ENCODE data around the gene MMADHC. TPM values are rescaled to one million over a fixed set of nuclear protein-coding genes. Genes with fewer than 3 reads are reported as not detected.
A peak's percentile ranks its signal among the peaks of the same experiment; 100 is the strongest.

MMADHC gene
- total RNA-seq, 2 experiments from 2014 or later = 142 to 143 TPM

DNA sequence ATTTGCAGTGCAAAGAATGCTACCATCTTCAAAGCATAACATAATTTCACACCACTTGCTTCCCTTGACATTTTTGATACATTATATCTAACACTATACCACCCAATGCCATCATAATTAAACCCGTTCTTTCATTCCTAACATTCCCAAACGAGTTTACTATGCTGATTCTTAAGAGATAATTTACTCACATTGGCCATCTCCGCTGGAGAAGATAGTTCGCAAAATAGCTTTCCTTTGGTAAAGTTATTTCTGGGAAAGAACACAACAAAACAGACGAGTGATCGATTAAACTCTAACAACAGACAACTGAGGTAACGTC is 716 bp downstream of the MMADHC start:
- Mint-ChIP-seq H3K27ac (peak overlapping the region; percentile 98), H3K36me3 (ENCODE audit: low read depth) (peaks cover 27% of the 10 kb centered on the region), H3K4me3 (peak overlapping the region; percentile 96), H3K27me3 (ENCODE audit: low read depth) (peaks cover 10% of the 10 kb centered on the region), H3K9me3 (no peaks in the 10 kb centered on the region), H3K4me1 (ENCODE audit: low read depth) (peaks cover 34% of the 10 kb centered on the region)
- DNase-seq = no peak
- CTCF ChIA-PET = interaction anchor here (0.6 to 1.4 kb wide), 4 partner anchors 10 to 265 kb away, joined by 3 to 6 read pairs (median 4); no protein-coding TSS in a partner anchor
- intact Hi-C loops (cut with micrococcal nuclease) = loop anchor here (1.0 to 10.0 kb wide), 9 partner anchors 712 to 1962 kb away; partner anchors contain the start of genes ACVR2A, KIF5C, MBD5 and RBM43

DNA sequence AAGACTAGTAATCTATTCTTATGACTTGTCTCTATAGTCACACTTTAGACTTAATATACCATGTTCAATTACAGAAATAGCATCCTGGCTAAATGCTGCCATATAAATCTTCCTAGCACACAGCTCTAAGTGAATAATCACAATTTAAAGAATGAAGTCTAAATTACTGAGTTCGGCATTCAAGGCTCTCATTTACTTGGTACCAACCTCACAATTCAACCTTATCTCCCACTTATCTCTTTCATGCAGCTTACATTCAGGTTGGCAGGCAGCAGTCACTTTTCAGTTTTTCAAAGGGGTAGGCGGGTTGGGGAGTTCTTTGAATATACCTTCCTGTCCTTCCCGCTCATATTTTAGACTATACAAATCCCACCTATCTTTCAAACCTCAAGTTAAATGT is 1.5 kb downstream of the MMADHC start:
- DNase-seq = no peak
- H3K4me1 Mint-ChIP-seq (ENCODE audit: low read depth) = peaks cover 36% of the 10 kb centered on the region
- CTCF ChIA-PET = interaction anchor here (1.4 kb wide), 1 partner anchor 9 kb away, joined by 6 read pairs; no protein-coding TSS in a partner anchor
- peak overlapping the region; percentile 96 for H3K4me3 Mint-ChIP-seq
- no peaks in the 10 kb centered on the region for H3K9me3 Mint-ChIP-seq
- peaks cover 5% of the 10 kb centered on the region for H3K27me3 Mint-ChIP-seq (ENCODE audit: low read depth)
- H3K27ac Mint-ChIP-seq = peak overlapping the region; percentile 7
- intact Hi-C loops (cut with micrococcal nuclease) = loop anchor here (1.0 to 10.0 kb wide), 6 partner anchors 1061 to 1961 kb away; partner anchors contain the start of genes ACVR2A, RBM43 and RIF1
- H3K36me3 Mint-ChIP-seq (ENCODE audit: low read depth) = peaks cover 32% of the 10 kb centered on the region

DNA sequence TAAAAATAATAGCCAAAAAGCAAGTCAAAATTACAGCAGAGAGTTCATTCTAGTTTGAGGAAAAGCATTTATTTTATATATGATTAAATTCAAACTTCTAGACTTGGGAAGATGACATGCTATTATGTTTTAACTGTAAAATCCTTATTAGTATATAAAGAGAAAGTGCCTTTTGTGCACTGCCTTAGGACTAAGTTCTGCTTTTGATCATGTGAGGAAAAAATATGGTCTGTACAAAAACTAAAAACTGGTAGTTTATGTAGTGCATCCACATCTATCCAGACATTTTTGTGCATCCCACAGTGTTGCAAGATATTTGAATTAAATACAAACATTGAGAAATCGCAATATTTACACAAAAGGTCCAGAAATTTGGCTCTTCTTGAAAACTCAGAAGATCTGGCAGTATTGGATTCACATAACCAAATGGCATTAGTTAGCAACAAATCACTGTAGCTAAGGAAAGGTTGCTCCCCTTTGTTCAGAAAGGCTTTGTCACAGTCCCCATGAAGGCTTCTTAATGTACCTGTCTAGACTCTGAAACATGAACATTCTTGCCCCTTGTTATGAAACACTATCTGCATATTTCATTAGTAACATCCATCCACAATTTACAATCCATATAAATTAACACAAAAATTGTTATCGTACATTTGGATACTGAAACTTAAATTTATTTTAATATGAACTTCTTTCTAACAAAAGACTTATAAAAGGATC is 2.2 kb downstream of the MMADHC start:
- CTCF ChIA-PET = interaction anchor here (1.4 kb wide), 1 partner anchor 9 kb away, joined by 6 read pairs; no protein-coding TSS in a partner anchor
- intact Hi-C loops (cut with micrococcal nuclease) = loop anchor here (5.0 to 10.0 kb wide), 4 partner anchors 1061 to 1961 kb away; partner anchors contain the start of gene ACVR2A
- Mint-ChIP-seq H3K36me3 (ENCODE audit: low read depth) (peaks cover 34% of the 10 kb centered on the region), H3K4me3 (no peak overlapping the region), H3K27ac (no peak overlapping the region), H3K4me1 (ENCODE audit: low read depth) (peaks cover 38% of the 10 kb centered on the region), H3K9me3 (no peaks in the 10 kb centered on the region), H3K27me3 (ENCODE audit: low read depth) (peaks cover 5% of the 10 kb centered on the region)
- DNase-seq = no peak

DNA sequence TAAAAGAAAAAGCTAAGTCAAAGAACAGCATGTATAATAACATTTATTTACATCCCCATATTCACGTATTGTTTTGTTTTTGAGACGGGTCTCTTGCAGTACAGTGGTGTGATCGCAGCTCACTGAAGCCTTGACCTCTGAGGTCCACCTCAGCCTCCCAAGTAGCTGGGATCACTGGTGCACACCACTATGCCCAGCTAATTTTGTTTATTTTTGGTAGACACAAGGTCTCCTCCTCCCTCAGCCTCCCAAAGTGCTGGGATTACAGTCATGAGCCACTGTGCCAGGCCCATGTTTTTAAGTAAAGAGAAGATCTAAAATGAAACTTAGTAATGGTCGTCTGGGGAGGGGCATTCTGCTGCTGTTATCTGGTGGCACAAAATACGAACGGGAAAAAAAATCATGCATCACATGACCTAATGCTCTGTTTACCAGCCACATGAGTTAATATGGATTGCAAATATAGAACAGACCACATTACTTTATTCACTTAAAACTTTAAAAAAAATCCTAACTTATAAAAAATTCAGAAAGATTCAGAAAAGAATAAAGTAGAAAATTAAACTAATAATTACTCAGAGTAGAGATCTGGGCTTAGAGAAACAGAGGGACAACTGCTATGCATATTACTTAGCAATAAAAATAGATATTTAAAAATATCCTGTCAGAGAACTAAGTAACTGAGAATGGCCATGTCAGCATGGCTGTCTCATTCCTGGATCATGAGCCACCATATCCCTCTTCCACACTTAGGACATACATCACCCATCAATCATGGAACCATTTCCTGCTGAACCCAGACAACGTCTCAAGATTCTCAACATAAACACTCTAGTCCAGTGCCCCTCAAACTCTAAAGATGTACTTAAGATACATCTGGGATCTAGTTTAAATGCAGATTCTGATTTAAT is 7.3 kb downstream of the MMADHC start:
- Mint-ChIP-seq H3K4me3 (no peak overlapping the region), H3K27ac (no peak overlapping the region), H3K9me3 (no peaks in the 10 kb centered on the region), H3K36me3 (ENCODE audit: low read depth) (peaks cover 50% of the 10 kb centered on the region), H3K27me3 (ENCODE audit: low read depth) (no peaks in the 10 kb centered on the region), H3K4me1 (ENCODE audit: low read depth) (peaks cover 48% of the 10 kb centered on the region)
- CTCF ChIA-PET = interaction anchor here (1.9 kb wide), 1 partner anchor 19 kb away, joined by 5 read pairs; no protein-coding TSS in a partner anchor
- DNase-seq = no peak
- intact Hi-C loops (cut with micrococcal nuclease) = loop anchor here (10.0 kb wide), 2 partner anchors 1055 to 1955 kb away; no protein-coding TSS in a partner anchor

DNA sequence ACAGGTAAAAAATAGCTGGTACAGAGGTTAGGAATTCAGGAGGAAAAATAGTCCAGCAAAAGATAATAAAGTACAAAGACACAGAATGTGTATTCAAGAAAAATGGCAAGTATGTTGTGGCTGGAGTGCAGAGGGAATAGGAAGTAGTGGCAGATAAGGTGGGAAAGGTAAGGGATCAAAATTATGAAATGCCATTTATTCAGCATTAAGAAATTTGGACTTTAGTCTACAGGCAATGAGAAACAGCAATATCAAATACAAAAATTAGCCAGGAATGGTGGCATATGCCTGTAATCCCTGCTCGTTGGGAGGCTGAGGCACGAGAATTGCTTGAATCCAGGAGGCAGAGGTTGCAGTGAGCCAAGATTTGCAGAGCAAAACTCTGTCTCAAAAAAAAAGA is 10.3 kb downstream of the MMADHC start:
- H3K4me1 Mint-ChIP-seq (ENCODE audit: low read depth) = peaks cover 28% of the 10 kb centered on the region
- CTCF ChIA-PET = interaction anchor here (1.5 kb wide), 1 partner anchor 9 kb away, joined by 6 read pairs; no protein-coding TSS in a partner anchor
- no peak overlapping the region for H3K4me3 Mint-ChIP-seq
- no peak overlapping the region for H3K27ac Mint-ChIP-seq
- no peaks in the 10 kb centered on the region for H3K9me3 Mint-ChIP-seq
- H3K36me3 Mint-ChIP-seq (ENCODE audit: low read depth) = peaks cover 37% of the 10 kb centered on the region
- DNase-seq = no peak
- intact Hi-C loops (cut with micrococcal nuclease) = no loop called here
- H3K27me3 Mint-ChIP-seq (ENCODE audit: low read depth) = no peaks in the 10 kb centered on the region

DNA sequence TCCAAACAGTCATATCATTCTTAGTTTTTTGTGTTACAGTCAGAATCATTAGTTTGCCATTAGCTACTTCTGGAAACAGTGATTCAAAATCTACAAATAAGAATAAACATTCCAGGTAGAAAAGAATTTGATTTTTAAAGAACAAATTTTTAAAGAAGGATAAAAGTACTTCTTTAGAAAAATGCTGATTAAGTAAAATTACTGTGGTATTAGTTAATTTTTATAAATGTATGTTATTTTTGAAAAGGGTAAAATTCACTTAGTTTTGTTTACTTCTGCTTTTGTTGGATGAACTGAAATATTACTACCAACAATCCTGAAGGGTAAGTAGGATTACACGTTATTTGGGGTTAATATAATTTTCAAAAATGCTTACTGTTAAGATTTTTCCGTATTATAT is 11.8 kb downstream of the MMADHC start:
- CTCF ChIA-PET = no interaction called here
- no peak overlapping the region for H3K4me3 Mint-ChIP-seq
- H3K36me3 Mint-ChIP-seq (ENCODE audit: low read depth) = peaks cover 30% of the 10 kb centered on the region
- no peak overlapping the region for H3K27ac Mint-ChIP-seq
- DNase-seq = no peak
- H3K4me1 Mint-ChIP-seq (ENCODE audit: low read depth) = peaks cover 23% of the 10 kb centered on the region
- H3K9me3 Mint-ChIP-seq = no peaks in the 10 kb centered on the region
- intact Hi-C loops (cut with micrococcal nuclease) = no loop called here
- no peaks in the 10 kb centered on the region for H3K27me3 Mint-ChIP-seq (ENCODE audit: low read depth)

DNA sequence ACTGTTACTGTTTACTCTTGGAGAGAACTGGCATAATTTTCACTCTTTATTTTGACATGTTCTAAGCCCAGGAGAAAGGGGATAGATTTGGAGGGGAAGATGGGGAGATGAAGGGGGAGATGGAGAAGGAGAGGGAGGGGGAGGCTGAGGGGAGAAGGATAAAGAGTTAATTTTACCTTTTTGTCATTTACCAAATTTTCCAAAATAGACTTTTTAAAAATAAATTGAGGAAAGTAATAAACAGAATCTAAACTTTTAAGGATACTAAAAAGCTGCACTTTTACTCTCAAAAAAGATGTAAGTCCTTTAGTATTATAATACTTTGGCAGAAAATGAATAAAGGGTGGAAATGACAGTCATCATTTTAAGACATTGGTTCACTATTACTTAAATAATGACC is 12.3 kb downstream of the MMADHC start:
- Mint-ChIP-seq H3K9me3 (no peaks in the 10 kb centered on the region), H3K4me1 (ENCODE audit: low read depth) (peaks cover 21% of the 10 kb centered on the region), H3K27me3 (ENCODE audit: low read depth) (no peaks in the 10 kb centered on the region), H3K27ac (no peak overlapping the region), H3K36me3 (ENCODE audit: low read depth) (peaks cover 28% of the 10 kb centered on the region), H3K4me3 (no peak overlapping the region)
- DNase-seq = no peak
- CTCF ChIA-PET = interaction anchor here (1.8 kb wide), 1 partner anchor 14 kb away, joined by 4 read pairs; no protein-coding TSS in a partner anchor
- intact Hi-C loops (cut with micrococcal nuclease) = no loop called here

DNA sequence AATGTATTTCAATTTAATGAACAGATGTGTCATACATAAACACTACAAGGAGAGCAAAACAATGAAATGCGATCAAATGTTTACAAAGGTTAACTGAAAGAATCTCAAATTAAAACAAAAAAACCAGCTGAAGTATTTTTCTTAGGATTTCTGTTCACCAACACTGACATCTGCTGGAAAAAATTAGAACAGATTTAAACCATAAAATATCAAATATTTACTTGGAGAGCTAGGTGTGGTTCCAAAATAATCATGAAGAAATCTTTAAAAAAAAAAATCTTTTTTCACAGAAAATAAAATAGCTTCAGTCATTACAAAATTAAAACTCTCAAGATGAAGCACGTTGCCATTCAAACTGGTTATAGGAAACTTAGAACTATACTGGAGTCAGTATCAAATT is 13.8 kb downstream of the MMADHC start:
- no peaks in the 10 kb centered on the region for H3K9me3 Mint-ChIP-seq
- CTCF ChIA-PET = interaction anchor here (0.7 to 1.8 kb wide), 4 partner anchors 13 to 1665 kb away, joined by 3 to 4 read pairs (median 4); no protein-coding TSS in a partner anchor
- peaks cover 15% of the 10 kb centered on the region for H3K4me1 Mint-ChIP-seq (ENCODE audit: low read depth)
- no peak overlapping the region for H3K4me3 Mint-ChIP-seq
- no peaks in the 10 kb centered on the region for H3K27me3 Mint-ChIP-seq (ENCODE audit: low read depth)
- peaks cover 29% of the 10 kb centered on the region for H3K36me3 Mint-ChIP-seq (ENCODE audit: low read depth)
- intact Hi-C loops (cut with micrococcal nuclease) = no loop called here
- no peak overlapping the region for H3K27ac Mint-ChIP-seq
- DNase-seq = no peak

DNA sequence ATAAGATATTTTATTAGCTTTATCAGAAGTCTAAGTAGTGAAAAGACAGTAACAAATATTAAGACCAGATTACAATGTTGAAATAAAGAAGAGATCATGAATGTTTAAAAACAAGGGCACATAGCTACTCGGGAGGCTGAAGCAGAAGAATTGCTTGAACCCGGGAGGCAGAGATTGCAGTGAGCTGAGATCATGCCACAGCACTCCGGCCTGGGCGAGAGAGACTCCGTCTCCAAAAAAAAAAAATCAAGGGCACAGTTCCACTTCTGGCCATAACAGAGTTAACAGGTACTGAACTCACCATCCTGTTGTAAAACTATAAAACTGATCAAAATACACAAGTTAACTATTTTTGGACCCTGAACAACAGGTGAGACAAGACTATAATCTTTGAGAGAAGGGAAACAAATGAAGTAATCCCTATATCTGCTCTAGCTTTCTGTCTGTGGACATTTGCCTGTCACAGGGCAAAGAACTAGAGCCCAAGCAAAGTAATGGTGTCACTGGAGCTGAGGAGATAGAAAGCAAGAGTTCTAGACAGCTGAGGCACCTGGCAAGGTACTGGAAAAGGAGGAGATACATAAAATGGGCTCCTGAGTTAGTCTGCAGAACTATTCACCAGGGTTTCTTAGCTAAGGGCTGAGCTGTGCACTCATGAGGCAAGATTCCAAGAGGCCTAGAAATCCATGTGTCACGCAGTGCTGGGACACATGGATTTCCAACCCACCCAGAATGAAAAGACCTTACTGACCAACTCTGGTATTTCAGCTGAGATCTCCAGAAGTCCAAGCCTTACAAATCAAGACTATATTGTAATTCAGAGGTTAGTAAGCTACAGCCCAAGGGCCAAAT is 15.2 kb downstream of the MMADHC start:
- DNase-seq = no peak
- Mint-ChIP-seq H3K27me3 (ENCODE audit: low read depth) (no peaks in the 10 kb centered on the region), H3K36me3 (ENCODE audit: low read depth) (peaks cover 23% of the 10 kb centered on the region), H3K4me3 (no peak overlapping the region), H3K27ac (no peak overlapping the region), H3K9me3 (no peaks in the 10 kb centered on the region), H3K4me1 (ENCODE audit: low read depth) (peaks cover 5% of the 10 kb centered on the region)
- CTCF ChIA-PET = interaction anchor here (0.5 to 1.6 kb wide), 6 partner anchors 11 to 1666 kb away, joined by 3 to 6 read pairs (median 4); no protein-coding TSS in a partner anchor
- intact Hi-C loops (cut with micrococcal nuclease) = no loop called here

DNA sequence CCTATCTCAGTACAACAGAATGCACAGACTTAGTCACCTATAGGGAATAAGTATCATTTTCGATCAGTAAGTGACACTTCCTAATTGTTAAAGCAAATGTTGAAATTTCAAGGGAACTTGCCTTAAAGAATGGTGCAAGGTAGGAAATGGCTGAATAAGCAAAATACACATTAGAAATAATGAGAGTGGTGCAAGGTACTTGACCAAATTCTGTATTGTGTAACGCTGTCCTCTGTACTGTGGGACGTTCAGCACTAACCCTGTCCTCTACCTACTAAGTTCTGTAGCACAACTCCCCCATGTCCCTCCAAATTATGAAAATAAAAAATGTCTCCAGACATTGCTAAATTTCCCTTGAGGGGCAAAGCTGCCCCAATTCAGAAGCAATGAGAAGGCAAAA is 19.4 kb downstream of the MMADHC start:
- Mint-ChIP-seq H3K9me3 (no peaks in the 10 kb centered on the region), H3K4me1 (ENCODE audit: low read depth) (no peaks in the 10 kb centered on the region), H3K27me3 (ENCODE audit: low read depth) (no peaks in the 10 kb centered on the region), H3K27ac (no peak overlapping the region), H3K36me3 (ENCODE audit: low read depth) (peaks cover 17% of the 10 kb centered on the region), H3K4me3 (no peak overlapping the region)
- no peak for DNase-seq
- CTCF ChIA-PET = no interaction called here
- intact Hi-C loops (cut with micrococcal nuclease) = loop anchor here (10.0 kb wide), 1 partner anchor 223 kb away; no protein-coding TSS in a partner anchor

DNA sequence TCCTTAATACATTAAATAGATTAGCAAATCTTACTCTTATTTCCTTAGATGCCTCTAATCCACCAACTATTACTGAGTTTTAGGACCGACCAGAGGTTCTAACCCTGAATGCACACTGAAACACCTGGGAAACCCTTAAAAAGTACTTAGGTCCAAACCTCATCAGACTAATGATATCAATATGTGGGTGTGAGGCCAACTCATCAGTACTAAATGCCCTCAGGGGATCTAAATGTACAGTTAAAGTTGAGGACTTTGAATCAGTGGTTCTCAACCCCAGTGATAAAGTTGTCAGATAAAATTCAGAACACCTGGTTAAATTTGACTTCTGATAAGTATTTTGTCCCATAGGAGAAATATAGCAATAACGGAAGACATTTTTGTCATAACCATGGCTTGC is 20.9 kb downstream of the MMADHC start:
- H3K27me3 Mint-ChIP-seq (ENCODE audit: low read depth) = no peaks in the 10 kb centered on the region
- H3K27ac Mint-ChIP-seq = no peak overlapping the region
- H3K4me1 Mint-ChIP-seq (ENCODE audit: low read depth) = no peaks in the 10 kb centered on the region
- intact Hi-C loops (cut with micrococcal nuclease) = loop anchor here (10.0 kb wide), 1 partner anchor 222 kb away; no protein-coding TSS in a partner anchor
- CTCF ChIA-PET = no interaction called here
- peaks cover 12% of the 10 kb centered on the region for H3K36me3 Mint-ChIP-seq (ENCODE audit: low read depth)
- DNase-seq = no peak
- H3K9me3 Mint-ChIP-seq = no peaks in the 10 kb centered on the region
- H3K4me3 Mint-ChIP-seq = no peak overlapping the region

Data from activated naive CD4-positive, alpha-beta T cell treated with anti-CD3 and anti-CD28 coated beads for 36 hours (primary cell).